Mesendoderm (in vitro differentiated cells): ENCODE measurements around the gene KMO.

Source experiments
- DNase-seq: peaks from one replicate; pipeline ENCODE4 v3.0.0; 2013
- H2AK5ac ChIP-seq: 2 replicates; pipeline ENCODE4 v1.6.1; 2013; ENCODE audit warnings: low read length, inconsistent platforms
- H2BK120ac ChIP-seq: 2 replicates; pipeline ENCODE4 v1.6.1; 2013; ENCODE audit warnings: low read depth, mild to moderate bottlenecking, low read length, moderate library complexity, mixed read lengths
- H2BK15ac ChIP-seq: replicated peaks from 2 replicates; pipeline ENCODE4 v1.6.1; 2013; ENCODE audit warnings: low read depth, mild to moderate bottlenecking, moderate library complexity
- H2BK5ac ChIP-seq: 2 replicates; pipeline ENCODE4 v1.6.1; 2013; ENCODE audit warnings: low read length, inconsistent platforms
- H3K18ac ChIP-seq: 2 replicates; pipeline ENCODE4 v1.6.1; 2013; ENCODE audit warnings: mild to moderate bottlenecking, low read length, mixed read lengths
- H3K23ac ChIP-seq: one replicate; pipeline ENCODE4 v1.6.1; 2013; ENCODE audit warnings: low read length
- H3K27ac ChIP-seq: 2 replicates; pipeline ENCODE4 v1.5.1; 2013; ENCODE audit warnings: low read depth, mild to moderate bottlenecking, inconsistent platforms, low read length, moderate library complexity
- H3K27me3 ChIP-seq: 2 replicates; pipeline ENCODE4 v1.6.1; 2013; ENCODE audit warnings: low read length, control low read depth, mild to moderate bottlenecking, inconsistent platforms; ENCODE audit not compliant: insufficient read depth, poor library complexity
- H3K36me3 ChIP-seq: 2 replicates; pipeline ENCODE4 v1.6.1; 2013; ENCODE audit warnings: low read length, inconsistent platforms; ENCODE audit not compliant: control insufficient read depth, insufficient read depth
- H3K4ac ChIP-seq: one replicate; pipeline ENCODE4 v1.6.1; 2013; ENCODE audit warnings: low read depth, mild to moderate bottlenecking, low read length, moderate library complexity
- H3K4me1 ChIP-seq: 2 replicates; pipeline ENCODE4 v1.6.1; 2013; ENCODE audit warnings: low read depth, low read length, inconsistent platforms; ENCODE audit not compliant: control insufficient read depth
- H3K4me2 ChIP-seq: 2 replicates; pipeline ENCODE4 v1.6.1; 2013; ENCODE audit warnings: low read length
- H3K4me3 ChIP-seq: 2 replicates; pipeline ENCODE4 v1.5.1; 2013; ENCODE audit warnings: mild to moderate bottlenecking, low read length
- H3K56ac ChIP-seq: one replicate; pipeline ENCODE4 v1.6.1; 2013; ENCODE audit warnings: low read length
- H3K79me1 ChIP-seq: 2 replicates; pipeline ENCODE4 v1.6.1; 2013; ENCODE audit warnings: low read length, inconsistent platforms
- H3K79me2 ChIP-seq: 2 replicates; pipeline ENCODE4 v1.6.1; 2013; ENCODE audit warnings: mild to moderate bottlenecking, low read length; ENCODE audit not compliant: control insufficient read depth, insufficient read depth
- H3K9ac ChIP-seq: 2 replicates; pipeline ENCODE4 v1.6.1; 2013; ENCODE audit warnings: low read length, inconsistent platforms
- H4K5ac ChIP-seq: one replicate; pipeline ENCODE4 v1.6.1; 2013; ENCODE audit warnings: low read length
- H4K8ac ChIP-seq: one replicate; pipeline ENCODE4 v1.6.1; 2013; ENCODE audit warnings: low read depth, mild to moderate bottlenecking, control low read depth, low read length, moderate library complexity
- WGBS: extraction: QIAGEN DNeasy Blood & Tissue Kit; methylation state at CpG from one replicate; pipeline ENCODE4 v1.1.7; 2013; ENCODE audit warnings: low lambda C conversion rate, missing lambda C conversion rate; ENCODE audit not compliant: insufficient coverage; ENCODE audit errors: extremely low coverage; 5-methylcytosine and 5-hydroxymethylcytosine counted together

Gene KMO

GRCh38 chr1:241635556-241636152, 103.5 kb downstream of the KMO start:
- peaks cover 9% of the 10 kb centered on the region for H3K4me1 ChIP-seq
- no peak overlapping the region for H2AK5ac ChIP-seq
- H3K4me3 ChIP-seq, result no peak overlapping the region
- no peak overlapping the region for H4K5ac ChIP-seq
- no peak overlapping the region for H3K56ac ChIP-seq
- no CpG with 5 or more reads among the region's 4 CpGs for WGBS
- no peak for DNase-seq
- no peak overlapping the region for H3K23ac ChIP-seq
- peaks cover 29% of the 10 kb centered on the region for H3K79me2 ChIP-seq
- no peak overlapping the region for H3K18ac ChIP-seq
- no peak overlapping the region for H2BK5ac ChIP-seq
- H3K4me2 ChIP-seq, result no peak overlapping the region
- no peak overlapping the region for H2BK120ac ChIP-seq
- H2BK15ac ChIP-seq, result no peak overlapping the region
- no peak overlapping the region for H4K8ac ChIP-seq
- peaks cover 2% of the 10 kb centered on the region for H3K36me3 ChIP-seq
- H3K27ac ChIP-seq, result no peak overlapping the region
- H3K79me1 ChIP-seq, result peaks cover 7% of the 10 kb centered on the region
- no peaks in the 10 kb centered on the region for H3K27me3 ChIP-seq
- H3K4ac ChIP-seq, result no peak overlapping the region
- no peak overlapping the region for H3K9ac ChIP-seq

- Histone ChIP-seq H3K4me3 (no peak overlapping the region), H3K27me3 (no peaks in the 10 kb centered on the region), H3K27ac (no peak overlapping the region), H3K4me2 (no peak overlapping the region), H3K23ac (no peak overlapping the region), H2BK120ac (no peak overlapping the region), H3K79me2 (peaks cover 29% of the 10 kb centered on the region), H2AK5ac (no peak overlapping the region), H2BK15ac (no peak overlapping the region), H4K8ac (no peak overlapping the region), H2BK5ac (no peak overlapping the region), H3K4ac (no peak overlapping the region), H4K5ac (no peak overlapping the region), H3K79me1 (peaks cover 7% of the 10 kb centered on the region), H3K4me1 (peaks cover 9% of the 10 kb centered on the region), H3K56ac (no peak overlapping the region), H3K18ac (no peak overlapping the region), H3K9ac (no peak overlapping the region), H3K36me3 (peaks cover 2% of the 10 kb centered on the region)
- WGBS, result no CpG with 5 or more reads among the region's 1 CpG
- DNase-seq, result no peak
Measured at GRCh38 chr1:241636291-241636690, 104.1 kb downstream of the KMO start.

GRCh38 chr1:241637046-241637590, 104.9 kb downstream of the KMO start:
- no peak overlapping the region for H3K4me3 ChIP-seq

GRCh38 chr1:241637604-241638003, 105.4 kb downstream of the KMO start:
- Histone ChIP-seq H3K79me2 (peaks cover 29% of the 10 kb centered on the region), H3K23ac (no peak overlapping the region), H3K18ac (no peak overlapping the region), H2BK5ac (no peak overlapping the region), H3K36me3 (peaks cover 2% of the 10 kb centered on the region), H3K27ac (no peak overlapping the region), H3K56ac (no peak overlapping the region), H4K5ac (no peak overlapping the region), H3K27me3 (no peaks in the 10 kb centered on the region), H4K8ac (no peak overlapping the region), H3K79me1 (peaks cover 7% of the 10 kb centered on the region), H3K4me1 (peaks cover 9% of the 10 kb centered on the region), H2BK15ac (no peak overlapping the region), H3K9ac (no peak overlapping the region), H2AK5ac (no peak overlapping the region), H2BK120ac (no peak overlapping the region), H3K4ac (no peak overlapping the region), H3K4me2 (no peak overlapping the region), H3K4me3 (no peak overlapping the region)
- DNase-seq, result peak; percentile 79
- no CpG with 5 or more reads among the region's 4 CpGs for WGBS

More at GRCh38 chr1:241637046-241637590, 104.9 kb downstream of the KMO start:
- Histone ChIP-seq H3K4me2 (no peak overlapping the region), H3K4me1 (peaks cover 9% of the 10 kb centered on the region), H3K4ac (no peak overlapping the region), H2BK5ac (no peak overlapping the region), H3K36me3 (peaks cover 2% of the 10 kb centered on the region), H3K27ac (no peak overlapping the region), H2BK15ac (no peak overlapping the region), H3K79me1 (peaks cover 7% of the 10 kb centered on the region), H3K79me2 (peaks cover 29% of the 10 kb centered on the region), H3K23ac (no peak overlapping the region), H2AK5ac (no peak overlapping the region), H3K9ac (no peak overlapping the region), H4K5ac (no peak overlapping the region), H3K56ac (no peak overlapping the region), H3K27me3 (no peaks in the 10 kb centered on the region), H3K18ac (no peak overlapping the region), H4K8ac (no peak overlapping the region), H2BK120ac (no peak overlapping the region)
- DNase-seq, result peak; percentile 46

- Histone ChIP-seq H2BK15ac (no peak overlapping the region), H2AK5ac (no peak overlapping the region), H3K9ac (no peak overlapping the region), H3K4me2 (peak overlapping the region; percentile 29), H2BK120ac (no peak overlapping the region), H3K27me3 (no peaks in the 10 kb centered on the region), H2BK5ac (no peak overlapping the region), H3K23ac (no peak overlapping the region), H3K4me1 (peaks cover 9% of the 10 kb centered on the region), H3K36me3 (peaks cover 2% of the 10 kb centered on the region), H3K27ac (no peak overlapping the region), H3K4me3 (no peak overlapping the region), H3K18ac (no peak overlapping the region), H3K4ac (no peak overlapping the region), H3K79me2 (peaks cover 29% of the 10 kb centered on the region), H3K56ac (no peak overlapping the region), H4K5ac (no peak overlapping the region), H3K79me1 (peaks cover 7% of the 10 kb centered on the region), H4K8ac (no peak overlapping the region)
- peak; percentile 22 for DNase-seq
- WGBS, result no CpG with 5 or more reads among the region's 5 CpGs
Measured at GRCh38 chr1:241638099-241638682, 106.0 kb downstream of the KMO start.
